Measurements from ENCODE around the gene STT3B.

Gene STT3B

GRCh38 chr3:31616711-31617110, 84.0 kb downstream of the STT3B start (continued):
- TF ChIP-seq ZNF645 (tag by site-specific recombination; IDR thresholded peaks at IDR 0.05) (no peak), ZNF121 (tag by site-specific recombination; IDR thresholded peaks at IDR 0.05) (no peak), ZFP3 (tag by site-specific recombination; IDR thresholded peaks at IDR 0.05; ENCODE audit: low read depth) (no peak), ZBTB1 (tag by site-specific recombination; IDR thresholded peaks at IDR 0.05) (no peak), ZNF639 (tag by site-specific recombination; IDR thresholded peaks at IDR 0.05) (no peak), ZNF398 (tag by site-specific recombination; IDR thresholded peaks at IDR 0.05) (no peak), MZF1 (tag by site-specific recombination; IDR thresholded peaks at IDR 0.05; ENCODE audit: borderline replicate concordance) (no peak), ZBTB17 (tag by site-specific recombination; IDR thresholded peaks at IDR 0.05) (no peak)

GRCh38 chr3:31620656-31621055, 87.9 kb downstream of the STT3B start:
- POLR2A ChIA-PET = no interaction called here
- Histone ChIP-seq H3K9me3 (ENCODE audit: control insufficient read depth, insufficient read depth, low read depth, low read length) (no peaks in the 10 kb centered on the region), H3K36me3 (ENCODE audit: control insufficient read depth in 2 of 2, insufficient read depth in 1 of 2, low read length in 2 of 2) (peaks cover 0 to 36% of the 10 kb centered on the region in 2 experiments; a peak in 1 of 3 replicates), H3K4me3 (ENCODE audit: low read depth, low read length) (no peak overlapping the region), H3K27ac (ENCODE audit: extremely low read depth, low read depth, low read length) (no peak overlapping the region), H3K4me1 (ENCODE audit: control insufficient read depth, insufficient read depth, low read length) (no peaks in the 10 kb centered on the region)
- CTCF ChIA-PET = no interaction called here
- TF ChIP-seq ZNF398 (tag by site-specific recombination; IDR thresholded peaks at IDR 0.05) (no peak), ZNF140 (tag by site-specific recombination; IDR thresholded peaks at IDR 0.05) (no peak), KLF7 (tag by site-specific recombination; IDR thresholded peaks at IDR 0.05; ENCODE audit: borderline replicate concordance) (no peak), ZNF600 (tag by site-specific recombination; IDR thresholded peaks at IDR 0.05) (no peak), ZNF580 (tag by site-specific recombination; IDR thresholded peaks at IDR 0.05) (no peak), GLIS2 (tag by site-specific recombination; IDR thresholded peaks at IDR 0.05) (no peak), ZNF266 (tag by site-specific recombination; IDR thresholded peaks at IDR 0.05; ENCODE audit: low read depth) (no peak), ZEB2 (tag by site-specific recombination; IDR thresholded peaks at IDR 0.05) (no peak), ZNF501 (tag by site-specific recombination; IDR thresholded peaks at IDR 0.05) (no peak)
- TF ChIP-seq, protein P1, sequence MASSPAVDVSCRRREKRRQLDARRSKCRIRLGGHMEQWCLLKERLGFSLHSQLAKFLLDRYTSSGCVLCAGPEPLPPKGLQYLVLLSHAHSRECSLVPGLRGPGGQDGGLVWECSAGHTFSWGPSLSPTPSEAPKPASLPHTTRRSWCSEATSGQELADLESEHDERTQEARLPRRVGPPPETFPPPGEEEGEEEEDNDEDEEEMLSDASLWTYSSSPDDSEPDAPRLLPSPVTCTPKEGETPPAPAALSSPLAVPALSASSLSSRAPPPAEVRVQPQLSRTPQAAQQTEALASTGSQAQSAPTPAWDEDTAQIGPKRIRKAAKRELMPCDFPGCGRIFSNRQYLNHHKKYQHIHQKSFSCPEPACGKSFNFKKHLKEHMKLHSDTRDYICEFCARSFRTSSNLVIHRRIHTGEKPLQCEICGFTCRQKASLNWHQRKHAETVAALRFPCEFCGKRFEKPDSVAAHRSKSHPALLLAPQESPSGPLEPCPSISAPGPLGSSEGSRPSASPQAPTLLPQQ (tag by site-specific recombination; IDR thresholded peaks at IDR 0.05) = no peak
- TF ChIP-seq, protein P2, sequence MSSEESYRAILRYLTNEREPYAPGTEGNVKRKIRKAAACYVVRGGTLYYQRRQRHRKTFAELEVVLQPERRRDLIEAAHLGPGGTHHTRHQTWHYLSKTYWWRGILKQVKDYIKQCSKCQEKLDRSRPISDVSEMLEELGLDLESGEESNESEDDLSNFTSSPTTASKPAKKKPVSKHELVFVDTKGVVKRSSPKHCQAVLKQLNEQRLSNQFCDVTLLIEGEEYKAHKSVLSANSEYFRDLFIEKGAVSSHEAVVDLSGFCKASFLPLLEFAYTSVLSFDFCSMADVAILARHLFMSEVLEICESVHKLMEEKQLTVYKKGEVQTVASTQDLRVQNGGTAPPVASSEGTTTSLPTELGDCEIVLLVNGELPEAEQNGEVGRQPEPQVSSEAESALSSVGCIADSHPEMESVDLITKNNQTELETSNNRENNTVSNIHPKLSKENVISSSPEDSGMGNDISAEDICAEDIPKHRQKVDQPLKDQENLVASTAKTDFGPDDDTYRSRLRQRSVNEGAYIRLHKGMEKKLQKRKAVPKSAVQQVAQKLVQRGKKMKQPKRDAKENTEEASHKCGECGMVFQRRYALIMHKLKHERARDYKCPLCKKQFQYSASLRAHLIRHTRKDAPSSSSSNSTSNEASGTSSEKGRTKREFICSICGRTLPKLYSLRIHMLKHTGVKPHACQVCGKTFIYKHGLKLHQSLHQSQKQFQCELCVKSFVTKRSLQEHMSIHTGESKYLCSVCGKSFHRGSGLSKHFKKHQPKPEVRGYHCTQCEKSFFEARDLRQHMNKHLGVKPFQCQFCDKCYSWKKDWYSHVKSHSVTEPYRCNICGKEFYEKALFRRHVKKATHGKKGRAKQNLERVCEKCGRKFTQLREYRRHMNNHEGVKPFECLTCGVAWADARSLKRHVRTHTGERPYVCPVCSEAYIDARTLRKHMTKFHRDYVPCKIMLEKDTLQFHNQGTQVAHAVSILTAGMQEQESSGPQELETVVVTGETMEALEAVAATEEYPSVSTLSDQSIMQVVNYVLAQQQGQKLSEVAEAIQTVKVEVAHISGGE (tag by site-specific recombination; conservative IDR thresholded peaks at IDR 0.05; ENCODE audit: low read depth) = no peak
- TF ChIP-seq, protein P3, sequence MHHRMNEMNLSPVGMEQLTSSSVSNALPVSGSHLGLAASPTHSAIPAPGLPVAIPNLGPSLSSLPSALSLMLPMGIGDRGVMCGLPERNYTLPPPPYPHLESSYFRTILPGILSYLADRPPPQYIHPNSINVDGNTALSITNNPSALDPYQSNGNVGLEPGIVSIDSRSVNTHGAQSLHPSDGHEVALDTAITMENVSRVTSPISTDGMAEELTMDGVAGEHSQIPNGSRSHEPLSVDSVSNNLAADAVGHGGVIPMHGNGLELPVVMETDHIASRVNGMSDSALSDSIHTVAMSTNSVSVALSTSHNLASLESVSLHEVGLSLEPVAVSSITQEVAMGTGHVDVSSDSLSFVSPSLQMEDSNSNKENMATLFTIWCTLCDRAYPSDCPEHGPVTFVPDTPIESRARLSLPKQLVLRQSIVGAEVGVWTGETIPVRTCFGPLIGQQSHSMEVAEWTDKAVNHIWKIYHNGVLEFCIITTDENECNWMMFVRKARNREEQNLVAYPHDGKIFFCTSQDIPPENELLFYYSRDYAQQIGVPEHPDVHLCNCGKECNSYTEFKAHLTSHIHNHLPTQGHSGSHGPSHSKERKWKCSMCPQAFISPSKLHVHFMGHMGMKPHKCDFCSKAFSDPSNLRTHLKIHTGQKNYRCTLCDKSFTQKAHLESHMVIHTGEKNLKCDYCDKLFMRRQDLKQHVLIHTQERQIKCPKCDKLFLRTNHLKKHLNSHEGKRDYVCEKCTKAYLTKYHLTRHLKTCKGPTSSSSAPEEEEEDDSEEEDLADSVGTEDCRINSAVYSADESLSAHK (tag by site-specific recombination; IDR thresholded peaks at IDR 0.05) = no peak
- TF ChIP-seq, protein P4, sequence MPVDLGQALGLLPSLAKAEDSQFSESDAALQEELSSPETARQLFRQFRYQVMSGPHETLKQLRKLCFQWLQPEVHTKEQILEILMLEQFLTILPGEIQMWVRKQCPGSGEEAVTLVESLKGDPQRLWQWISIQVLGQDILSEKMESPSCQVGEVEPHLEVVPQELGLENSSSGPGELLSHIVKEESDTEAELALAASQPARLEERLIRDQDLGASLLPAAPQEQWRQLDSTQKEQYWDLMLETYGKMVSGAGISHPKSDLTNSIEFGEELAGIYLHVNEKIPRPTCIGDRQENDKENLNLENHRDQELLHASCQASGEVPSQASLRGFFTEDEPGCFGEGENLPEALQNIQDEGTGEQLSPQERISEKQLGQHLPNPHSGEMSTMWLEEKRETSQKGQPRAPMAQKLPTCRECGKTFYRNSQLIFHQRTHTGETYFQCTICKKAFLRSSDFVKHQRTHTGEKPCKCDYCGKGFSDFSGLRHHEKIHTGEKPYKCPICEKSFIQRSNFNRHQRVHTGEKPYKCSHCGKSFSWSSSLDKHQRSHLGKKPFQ (tag by site-specific recombination; IDR thresholded peaks at IDR 0.05) = no peak

Measured in HEK293 (cell line).